NK-92 (cell line): Measurements from ENCODE around the gene NPSR1.
"Not testable (repeated sequence)": the region's sequence is repeated elsewhere in the genome, so short reads cannot be mapped to it uniquely, and the experiment has no call there.

ENCODE experiments used
- DNase-seq: peaks from one replicate; lab custom pipeline; 2025; ENCODE audit not compliant: unreplicated experiment; lab: John Stamatoyannopoulos, UW

NPSR1 gene

DNA sequence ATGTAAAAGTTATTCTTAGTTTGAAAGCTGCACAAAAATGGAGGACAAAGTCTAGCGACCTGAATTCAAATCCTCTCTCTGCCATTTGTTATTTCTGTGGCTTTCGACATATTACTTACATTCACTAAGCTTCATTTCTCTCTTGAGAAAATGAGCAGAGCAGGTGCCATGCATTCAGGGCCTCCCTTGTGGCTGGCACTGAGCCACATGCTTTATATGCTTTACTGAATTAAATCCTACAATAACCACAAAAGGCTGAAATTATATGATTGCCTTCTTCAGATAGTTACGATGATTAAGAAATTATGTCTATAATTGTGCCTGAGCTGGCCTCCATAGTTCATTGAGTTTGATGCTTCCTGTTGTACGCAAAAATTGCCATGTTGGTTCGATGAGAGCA lies 98.7 kb downstream of the NPSR1 start:
- no peak for DNase-seq

DNA sequence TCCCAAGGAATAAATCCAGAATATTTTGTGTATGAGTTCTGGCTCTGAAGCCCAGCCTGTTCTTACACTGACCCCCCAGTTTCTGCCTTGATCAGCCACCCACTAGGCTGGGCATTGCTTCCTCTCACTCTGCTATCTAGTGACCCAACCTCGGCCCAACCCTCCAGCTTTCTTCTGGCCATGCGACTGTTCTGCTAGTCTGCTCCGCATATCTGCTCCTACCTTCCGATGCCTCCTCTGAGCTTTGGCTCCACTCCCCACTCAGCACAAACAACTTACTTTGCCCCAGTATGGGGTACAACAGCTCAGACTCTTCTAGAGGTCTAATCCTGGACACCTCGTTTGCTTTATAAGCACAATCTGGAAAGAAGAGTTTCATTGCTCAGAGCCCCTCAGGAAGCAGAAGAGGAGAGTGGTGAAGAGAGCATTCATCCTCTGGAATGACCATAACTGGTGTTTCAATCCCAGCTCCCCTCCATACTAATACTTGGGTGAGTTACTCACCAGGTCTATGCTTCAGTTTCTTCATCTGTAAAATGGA lies 99.6 kb downstream of the NPSR1 start:
- DNase-seq, result no peak

GRCh38 chr7:34758111-34758601 lies 100.1 kb downstream of the NPSR1 start:
- no peak for DNase-seq

GRCh38 chr7:34759477-34760125 lies 101.6 kb downstream of the NPSR1 start:
- DNase-seq, result no peak

- DNase-seq, result no peak
These were observed 102.3 kb downstream of the NPSR1 start for GRCh38 chr7:34760271-34760670.

- no peak for DNase-seq
These were observed 103.2 kb downstream of the NPSR1 start for GRCh38 chr7:34761206-34761605.

- DNase-seq, result no peak
These were observed 103.6 kb downstream of the NPSR1 start for GRCh38 chr7:34761627-34762026.

- DNase-seq, result no peak
These were observed 104.7 kb downstream of the NPSR1 start for GRCh38 chr7:34762764-34763163.

DNA sequence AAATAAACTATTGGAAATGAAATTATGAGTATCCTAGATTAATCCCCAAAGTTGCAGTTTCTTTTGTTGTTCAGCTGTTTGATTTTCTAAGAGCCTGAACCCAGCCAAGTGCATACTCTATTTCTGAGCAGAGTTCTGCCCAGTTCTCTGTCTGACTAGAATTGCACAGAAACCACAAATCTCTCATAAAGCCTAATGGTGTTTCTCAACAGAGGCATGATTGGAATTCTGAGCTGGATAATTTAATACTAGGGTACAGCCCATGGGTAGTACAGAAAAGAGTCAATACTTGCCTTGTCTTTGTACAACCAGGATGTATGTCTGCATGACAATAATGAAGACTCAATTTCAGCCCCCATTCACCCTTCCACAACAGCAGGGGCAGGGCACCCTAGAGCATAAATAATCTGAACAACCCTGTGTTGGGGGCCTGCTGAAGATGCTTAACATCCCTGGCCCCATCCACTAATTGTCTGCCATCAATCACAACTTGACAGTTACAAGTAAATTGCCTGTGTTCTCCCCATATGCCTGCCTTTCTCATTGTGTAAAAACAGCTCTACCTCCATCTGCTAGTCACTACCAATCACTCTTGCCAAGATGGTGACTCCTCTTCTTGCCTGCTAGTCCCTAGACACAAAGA lies 114.4 kb downstream of the NPSR1 start:
- DNase-seq, result no peak

DNA sequence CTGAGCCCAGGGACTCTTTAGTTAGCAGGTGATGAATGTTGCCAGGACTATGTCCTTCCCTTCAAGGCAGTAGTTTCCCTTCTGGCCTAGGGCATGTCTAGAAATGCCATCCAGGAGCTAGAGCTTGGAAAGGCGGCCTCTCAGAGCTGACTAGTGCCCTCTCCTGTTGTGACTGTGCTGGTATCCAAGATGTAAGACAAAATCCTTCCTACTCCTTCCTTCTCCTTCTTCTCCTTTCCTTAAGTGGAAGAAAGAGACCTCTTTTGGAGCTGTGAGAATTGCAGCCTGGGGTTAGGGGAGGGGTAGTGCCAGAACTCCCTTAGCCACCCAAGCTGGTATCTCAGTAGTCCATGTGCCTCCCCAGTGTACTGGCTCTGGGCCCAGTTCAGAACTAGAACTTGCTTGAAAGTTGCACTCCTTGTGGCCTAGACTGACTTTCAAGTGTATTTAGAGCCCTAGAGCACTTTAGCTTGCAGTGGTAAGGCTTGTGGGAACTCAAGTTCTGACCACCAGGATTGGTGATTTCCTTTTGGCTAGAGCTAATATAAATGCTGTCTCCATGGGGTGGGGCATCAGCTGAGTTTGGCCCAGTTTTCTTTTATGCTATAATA lies 118.8 kb downstream of the NPSR1 start:
- no peak for DNase-seq

DNA sequence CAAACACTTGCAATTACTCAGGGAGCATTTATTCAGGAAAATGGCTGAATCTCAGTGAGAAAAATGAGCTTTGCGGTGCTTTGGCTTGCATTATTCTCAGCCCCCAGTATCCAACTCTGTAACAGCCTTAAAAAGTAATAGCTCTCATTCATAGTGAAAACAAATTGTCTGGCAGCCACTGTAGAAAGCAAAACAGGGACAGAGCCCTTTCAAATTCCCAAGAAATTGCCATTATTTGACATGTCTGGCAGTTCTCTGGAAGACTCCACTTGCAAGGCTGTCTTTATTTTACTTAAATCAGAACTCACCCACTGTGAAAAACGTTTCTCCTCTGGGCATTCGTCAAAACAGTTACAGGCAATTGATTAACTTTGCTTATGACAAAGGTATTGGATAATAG lies 122.5 kb downstream of the NPSR1 start:
- no peak for DNase-seq

- DNase-seq, result no peak
These were observed 129.6 kb downstream of the NPSR1 start for GRCh38 chr7:34787586-34787985.

GRCh38 chr7:34806831-34807230 lies 148.8 kb downstream of the NPSR1 start:
- DNase-seq, result no peak

- DNase-seq, result no peak
These were observed 149.7 kb downstream of the NPSR1 start for GRCh38 chr7:34807548-34808340.

- not testable (repeated sequence) for DNase-seq
These were observed 156.3 kb downstream of the NPSR1 start for GRCh38 chr7:34814203-34814842.

DNA sequence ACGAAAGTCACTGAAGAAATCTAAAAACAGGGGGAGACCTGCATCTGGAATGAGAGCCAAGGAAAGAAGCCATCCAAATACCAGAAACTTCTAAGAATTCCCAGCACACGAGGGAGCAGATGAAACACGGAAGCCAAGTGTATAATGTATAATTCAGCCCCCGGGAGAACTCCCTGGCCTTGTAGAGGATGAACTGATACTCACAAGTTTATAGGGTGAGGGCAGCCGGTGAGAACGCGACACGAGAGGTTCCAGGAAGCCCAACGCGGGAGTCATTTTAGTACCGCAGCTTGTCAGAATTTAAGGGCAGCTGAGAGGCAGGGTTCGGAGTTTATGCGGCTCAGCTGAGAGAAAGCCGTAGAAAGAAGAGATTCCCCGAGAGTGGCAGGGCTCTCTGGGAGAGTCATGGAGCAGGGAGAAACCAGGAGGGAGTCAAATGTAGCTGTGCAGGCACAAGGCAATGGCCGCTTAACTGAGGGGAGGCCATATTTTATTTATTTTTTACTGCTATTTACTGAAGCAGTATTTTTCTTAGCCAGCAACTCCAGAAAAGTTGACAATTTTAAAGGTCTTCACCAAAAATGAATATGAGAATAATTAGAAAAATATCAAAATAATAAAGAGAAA lies 164.0 kb downstream of the NPSR1 start:
- DNase-seq, result no peak

- DNase-seq, result no peak
These were observed 165.7 kb downstream of the NPSR1 start for GRCh38 chr7:34823650-34824258.

DNA sequence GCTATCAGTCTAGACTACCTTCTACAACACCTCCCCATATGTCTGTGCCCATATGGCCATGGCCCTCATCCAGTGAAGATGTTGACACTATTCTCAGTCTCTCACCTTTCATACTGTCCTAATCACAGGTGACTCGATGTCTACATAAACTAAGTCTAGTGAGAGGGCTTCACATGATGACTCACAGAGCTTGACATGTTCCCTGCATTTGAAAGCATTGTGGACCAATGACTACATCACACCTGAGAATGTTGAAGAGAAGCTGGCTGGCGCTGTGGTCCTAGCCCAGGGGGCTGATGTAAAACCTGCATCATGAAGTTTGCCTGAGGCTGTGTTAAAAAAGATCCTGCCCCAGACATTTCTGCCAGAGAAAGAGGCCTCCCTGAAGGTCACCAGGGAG lies 167.2 kb downstream of the NPSR1 start:
- no peak for DNase-seq

DNA sequence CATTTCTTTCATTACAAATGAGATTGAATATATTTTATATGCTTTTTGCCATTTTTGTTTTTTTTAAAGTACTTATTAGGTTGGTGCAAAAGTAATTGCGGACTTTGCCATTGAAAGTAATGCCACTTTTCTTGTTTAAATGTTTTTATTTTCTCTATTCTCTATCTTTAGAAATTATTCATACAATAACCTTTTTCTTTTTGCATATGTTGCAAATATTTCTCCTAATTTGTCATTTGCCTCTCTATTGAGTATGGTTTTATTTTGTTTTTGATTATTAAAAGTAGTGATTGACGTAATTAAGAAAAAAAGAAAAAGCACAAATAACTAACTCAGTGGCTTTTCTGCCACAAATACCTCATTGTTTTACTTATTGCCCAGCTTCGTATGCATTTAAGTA lies 172.4 kb downstream of the NPSR1 start:
- DNase-seq, result no peak

- no peak for DNase-seq
These were observed 173.4 kb downstream of the NPSR1 start for GRCh38 chr7:34831436-34831835.
